Measurements from ENCODE around the gene MPPE1. TPM values are rescaled to one million over a fixed set of nuclear protein-coding genes. Genes with fewer than 3 reads are reported as not detected.

The MPPE1 gene
- total RNA-seq, 4 donors from 2014 or later, result 19.5 to 33.8 (median 21.4) TPM

- 65 to 66% methylated on average over 6 to 10 of the region's 10 CpGs for WGBS, 2 donors (ENCODE audit: low coverage in 1 of 2)
- Histone ChIP-seq H3K27ac (no peak overlapping the region), H3K4me1 (no peaks in the 10 kb centered on the region), H3K4me3 (no peak overlapping the region), H3K9me3 (no peaks in the 10 kb centered on the region), H3K27me3 (no peaks in the 10 kb centered on the region), H3K36me3 (peaks cover 0 to 24% of the 10 kb centered on the region in 2 donors)
- TF ChIP-seq POLR2A (IDR thresholded peaks at IDR 0.05), result no peak
- no peak for TF ChIP-seq POLR2AphosphoS5 (IDR thresholded peaks at IDR 0.05)
- no peak for TF ChIP-seq CTCF (IDR thresholded peaks at IDR 0.05)
- TF ChIP-seq EP300 (IDR thresholded peaks at IDR 0.05), result no peak
- no peak for ATAC-seq
These were observed 41.8 kb downstream of the MPPE1 start for GRCh38 chr18:11866329-11866728.

GRCh38 chr18:11865071-11865470 is 43.0 kb downstream of the MPPE1 start:
- Histone ChIP-seq H3K27me3 (no peaks in the 10 kb centered on the region), H3K9me3 (no peaks in the 10 kb centered on the region), H3K4me3 (no peak overlapping the region), H3K4me1 (no peaks in the 10 kb centered on the region), H3K36me3 (peaks cover 0 to 24% of the 10 kb centered on the region in 2 donors), H3K27ac (no peak overlapping the region)
- WGBS, 2 donors (ENCODE audit: low coverage in 1 of 2), result 89 to 98% methylated on average over 6 to 8 of the region's 12 CpGs
- no peak for ATAC-seq
- no peak for TF ChIP-seq POLR2AphosphoS5 (IDR thresholded peaks at IDR 0.05)
- no peak for TF ChIP-seq CTCF (IDR thresholded peaks at IDR 0.05)
- no peak for TF ChIP-seq POLR2A (IDR thresholded peaks at IDR 0.05)
- no peak for TF ChIP-seq EP300 (IDR thresholded peaks at IDR 0.05)

- ATAC-seq, result no peak
- WGBS, 2 donors (ENCODE audit: low coverage in 1 of 2), result 50 to 72% methylated on average over 1 to 2 of the region's 2 CpGs
- no peaks in the 10 kb centered on the region for H3K4me1 ChIP-seq
- H3K27me3 ChIP-seq, result no peaks in the 10 kb centered on the region
- H3K9me3 ChIP-seq, result no peaks in the 10 kb centered on the region
- no peak for TF ChIP-seq EP300 (IDR thresholded peaks at IDR 0.05)
- TF ChIP-seq POLR2A (IDR thresholded peaks at IDR 0.05), result no peak
- TF ChIP-seq POLR2AphosphoS5 (IDR thresholded peaks at IDR 0.05), result no peak
- H3K27ac ChIP-seq, result no peak overlapping the region
- H3K36me3 ChIP-seq, result peaks cover 0 to 19% of the 10 kb centered on the region in 2 donors
- H3K4me3 ChIP-seq, result no peak overlapping the region
These were observed 43.6 kb downstream of the MPPE1 start for GRCh38 chr18:11864471-11864870.

- H3K36me3 ChIP-seq, result peaks cover 0 to 4% of the 10 kb centered on the region in 2 donors
- no peak for ATAC-seq
These were observed 45.5 kb downstream of the MPPE1 start for GRCh38 chr18:11862468-11863137.

More at GRCh38 chr18:11862468-11863137, 45.5 kb downstream of the MPPE1 start:
- no peaks in the 10 kb centered on the region for H3K9me3 ChIP-seq
- no peaks in the 10 kb centered on the region for H3K27me3 ChIP-seq
- TF ChIP-seq EP300 (IDR thresholded peaks at IDR 0.05), result no peak
- TF ChIP-seq POLR2AphosphoS5 (IDR thresholded peaks at IDR 0.05), result no peak
- TF ChIP-seq CTCF (IDR thresholded peaks at IDR 0.05), result no peak
- TF ChIP-seq POLR2A (IDR thresholded peaks at IDR 0.05), result no peak
- 76 to 77% methylated on average over 4 to 5 of the region's 6 CpGs for WGBS, 2 donors (ENCODE audit: low coverage in 1 of 2)
- H3K4me3 ChIP-seq, result no peak overlapping the region
- no peak overlapping the region for H3K27ac ChIP-seq
- H3K4me1 ChIP-seq, result peaks cover 0 to 9% (median 0%) of the 10 kb centered on the region in 3 donors

Measured in gastroesophageal sphincter (tissue), 4 donors.